T-helper 17 cell (primary cell): Measurements from ENCODE around the gene ZNF213. TPM values are rescaled to one million over a fixed set of nuclear protein-coding genes. Genes with fewer than 3 reads are reported as not detected.
A peak's percentile ranks its signal among the peaks of the same experiment; 100 is the strongest.

Experiments used
- ATAC-seq: fragments of 150-1000 bp; cut with Tn5 transposase; 2 replicates; pipeline ENCODE4 v1.10.0; 2021; ENCODE audit warnings: mild to moderate bottlenecking, moderate library complexity
- DNase-seq, 3 donors: peaks; one replicate each; pipeline versions ENCODE4 v3.0.0 to v3.0.0-alpha.2; 2020 to 2021
- H3K9me3 ChIP-seq: one replicate; pipeline ENCODE4 v1.7.0; 2013; ENCODE audit warnings: low read length, mild to moderate bottlenecking; ENCODE audit not compliant: control insufficient read depth, poor library complexity, severe bottlenecking
- H3K27ac Mint-ChIP-seq: one replicate; pipeline ENCODE4 v1.8.0; 2022; ENCODE audit warnings: mild to moderate bottlenecking, moderate library complexity, mixed read lengths
- H3K27me3 Mint-ChIP-seq: one replicate; pipeline ENCODE4 v1.8.0; 2022; ENCODE audit warnings: mixed read lengths
- H3K36me3 Mint-ChIP-seq: one replicate; pipeline ENCODE4 v1.8.0; 2022; ENCODE audit warnings: low read depth, mixed read lengths
- H3K4me1 Mint-ChIP-seq: one replicate; pipeline ENCODE4 v1.8.0; 2022; ENCODE audit warnings: mild to moderate bottlenecking, mixed read lengths
- H3K4me3 Mint-ChIP-seq: one replicate; pipeline ENCODE4 v1.8.0; 2022; ENCODE audit warnings: mild to moderate bottlenecking, moderate library complexity, mixed read lengths
- total RNA-seq, 4 donors: library from RNA in 2 of 4; stranded (reverse) in 2 of 4; gene quantifications; one replicate each; pipeline ENCODE4 v1.2.3 and lab custom pipeline; 2022 to 2026

The ZNF213 gene
- total RNA-seq, result 1 to 10 TPM; 3.1 to 3.4 TPM
- total RNA-seq (lab: John Stamatoyannopoulos, UW), result 4.1 to 7.0 reads per million in 2 donors

DNA sequence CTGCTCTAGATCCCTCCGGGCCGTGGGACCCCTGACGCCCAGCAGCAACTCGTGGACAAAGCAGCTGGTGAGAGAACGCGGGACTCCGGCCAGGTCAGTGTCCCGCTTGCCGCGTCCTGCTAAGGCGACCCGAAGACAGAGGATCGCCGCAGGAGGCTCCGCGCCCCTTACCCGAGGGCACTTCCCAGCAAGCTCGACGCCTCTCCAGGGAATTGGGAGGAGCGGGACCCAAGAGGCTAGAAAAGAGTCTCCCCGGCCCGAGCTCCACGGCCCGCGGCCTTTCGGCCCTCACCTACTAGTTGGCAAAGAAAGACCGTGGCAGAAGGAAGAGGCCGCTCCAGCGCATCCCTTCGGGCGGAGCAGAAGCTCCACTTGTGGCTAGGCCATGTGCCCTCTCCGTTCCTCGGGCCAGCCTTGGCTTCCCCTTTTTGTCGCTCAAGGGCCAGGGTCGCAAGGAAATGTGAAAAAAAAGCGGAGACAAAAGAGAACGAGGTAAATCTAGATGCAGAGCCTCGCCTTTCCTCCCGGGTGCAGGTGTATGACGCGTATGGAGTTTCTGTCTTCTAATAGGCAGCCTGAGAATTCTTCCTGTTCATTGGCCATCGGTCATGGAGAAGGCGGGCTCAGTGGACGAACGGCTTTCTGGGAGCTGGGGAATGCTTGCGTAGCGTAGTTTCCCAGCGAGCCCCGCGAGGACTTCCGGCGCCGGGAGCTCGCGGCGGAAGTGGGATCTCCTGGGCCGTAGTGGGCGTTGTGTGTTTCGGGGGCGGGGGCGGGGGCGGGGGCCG lies at the start of gene ZNF213:
ZNF213 (plus strand) TSS at position 692 of the 788 bp plus-strand sequence. CDS start 2,252 bp downstream, outside the sequence.
- peaks cover 16% of the 10 kb centered on the region for H3K4me1 Mint-ChIP-seq
- ATAC-seq, result peak; percentile 98
- no peaks in the 10 kb centered on the region for H3K27me3 Mint-ChIP-seq
- no peaks in the 10 kb centered on the region for H3K9me3 ChIP-seq
- peak within 1 kb of the TSS; percentile 95 for H3K4me3 Mint-ChIP-seq
- H3K36me3 Mint-ChIP-seq, result peaks cover 2% of the 10 kb centered on the region
- DNase-seq, result peak; percentile 81 to 88 (median 85)
- H3K27ac Mint-ChIP-seq, result peak within 1 kb of the TSS; percentile 94

GRCh38 chr16:3085868-3086595 lies 48.8 kb upstream of the ZNF213 start:
- Mint-ChIP-seq H3K4me1 (peaks cover 32% of the 10 kb centered on the region), H3K27me3 (no peaks in the 10 kb centered on the region), H3K27ac (peak overlapping the region; percentile 77), H3K36me3 (no peaks in the 10 kb centered on the region), H3K4me3 (peak overlapping the region; percentile 50)
- DNase-seq (no peak), ATAC-seq (no peak)
- no peaks in the 10 kb centered on the region for H3K9me3 ChIP-seq

GRCh38 chr16:3086596-3087242 lies 48.1 kb upstream of the ZNF213 start:
- H3K4me1 Mint-ChIP-seq, result peaks cover 37% of the 10 kb centered on the region
- DNase-seq (no peak), ATAC-seq (peak; percentile 45)
- peak overlapping the region; percentile 50 for H3K4me3 Mint-ChIP-seq
- no peaks in the 10 kb centered on the region for H3K27me3 Mint-ChIP-seq
- H3K9me3 ChIP-seq, result no peaks in the 10 kb centered on the region
- H3K27ac Mint-ChIP-seq, result peak overlapping the region; percentile 77
- no peaks in the 10 kb centered on the region for H3K36me3 Mint-ChIP-seq

- H3K4me3 Mint-ChIP-seq, result peak overlapping the region; percentile 66
- peaks cover 37% of the 10 kb centered on the region for H3K4me1 Mint-ChIP-seq
- ATAC-seq, result no peak
- DNase-seq, result no peak
- no peaks in the 10 kb centered on the region for H3K27me3 Mint-ChIP-seq
- no peaks in the 10 kb centered on the region for H3K36me3 Mint-ChIP-seq
- H3K27ac Mint-ChIP-seq, result peak overlapping the region; percentile 77
- H3K9me3 ChIP-seq, result no peaks in the 10 kb centered on the region
Observed at GRCh38 chr16:3087243-3088235, 47.3 kb upstream of the ZNF213 start.

- peaks cover 33% of the 10 kb centered on the region for H3K4me1 Mint-ChIP-seq
- no peaks in the 10 kb centered on the region for H3K36me3 Mint-ChIP-seq
- H3K27ac Mint-ChIP-seq, result peak overlapping the region; percentile 77
- ATAC-seq (no peak), DNase-seq (no peak)
- H3K4me3 Mint-ChIP-seq, result no peak overlapping the region
- H3K27me3 Mint-ChIP-seq, result no peaks in the 10 kb centered on the region
- H3K9me3 ChIP-seq, result no peaks in the 10 kb centered on the region
Observed at GRCh38 chr16:3088450-3088849, 46.4 kb upstream of the ZNF213 start.

GRCh38 chr16:3088925-3089716 lies 45.7 kb upstream of the ZNF213 start:
- peaks cover 33% of the 10 kb centered on the region for H3K4me1 Mint-ChIP-seq
- H3K27ac Mint-ChIP-seq, result no peak overlapping the region

DNA sequence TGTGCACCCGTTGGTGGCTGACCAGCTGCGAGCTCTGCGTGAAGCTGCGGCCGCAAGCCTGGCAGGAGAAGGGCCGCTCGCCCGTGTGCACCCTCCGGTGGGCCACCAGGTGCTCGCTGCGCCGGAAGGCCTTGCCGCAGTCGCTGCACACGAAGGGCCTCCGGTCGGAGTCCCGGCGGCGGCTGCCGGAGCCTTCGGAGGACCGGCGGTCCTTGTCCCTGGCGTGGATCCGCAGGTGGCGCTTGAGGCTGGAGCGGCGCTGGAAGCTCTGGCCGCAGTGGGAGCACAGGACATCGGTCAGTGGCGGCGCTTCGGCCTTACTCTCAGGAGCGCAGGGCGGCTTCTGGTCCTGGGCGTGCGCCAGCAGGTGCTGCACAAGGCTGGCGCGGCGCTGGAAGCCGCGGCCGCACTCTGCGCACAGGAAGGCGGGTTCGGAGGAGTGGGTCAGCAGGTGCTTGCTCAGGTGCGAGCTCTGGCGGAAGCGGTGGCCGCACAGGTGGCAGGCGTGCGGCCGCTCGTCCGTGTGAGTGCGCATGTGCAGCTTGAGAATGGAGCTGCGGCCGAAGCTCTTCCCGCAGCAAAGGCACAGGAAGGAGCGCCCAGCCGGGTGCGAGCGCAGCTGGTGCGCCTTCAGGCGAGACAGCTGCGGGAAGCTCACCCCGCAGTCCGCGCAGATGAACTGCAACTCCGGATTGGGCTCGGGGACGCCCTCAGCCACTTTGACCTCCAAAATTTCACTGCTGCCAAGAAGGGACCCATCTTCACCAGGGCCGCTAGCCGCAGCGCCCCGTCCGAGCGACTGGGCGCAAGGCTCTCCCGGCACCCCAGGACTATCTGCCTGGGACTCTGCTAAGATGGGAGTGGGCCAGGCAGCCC lies 44.9 kb upstream of the ZNF213 start:
- Mint-ChIP-seq H3K4me1 (peaks cover 37% of the 10 kb centered on the region), H3K36me3 (no peaks in the 10 kb centered on the region), H3K27me3 (no peaks in the 10 kb centered on the region), H3K27ac (no peak overlapping the region), H3K4me3 (no peak overlapping the region)
- ATAC-seq, result no peak
- no peak for DNase-seq
- H3K9me3 ChIP-seq, result no peaks in the 10 kb centered on the region

More at GRCh38 chr16:3088925-3089716, 45.7 kb upstream of the ZNF213 start:
- H3K9me3 ChIP-seq, result no peaks in the 10 kb centered on the region
- no peak overlapping the region for H3K4me3 Mint-ChIP-seq
- H3K27me3 Mint-ChIP-seq, result no peaks in the 10 kb centered on the region
- ATAC-seq, result no peak
- DNase-seq, result no peak
- H3K36me3 Mint-ChIP-seq, result no peaks in the 10 kb centered on the region

DNA sequence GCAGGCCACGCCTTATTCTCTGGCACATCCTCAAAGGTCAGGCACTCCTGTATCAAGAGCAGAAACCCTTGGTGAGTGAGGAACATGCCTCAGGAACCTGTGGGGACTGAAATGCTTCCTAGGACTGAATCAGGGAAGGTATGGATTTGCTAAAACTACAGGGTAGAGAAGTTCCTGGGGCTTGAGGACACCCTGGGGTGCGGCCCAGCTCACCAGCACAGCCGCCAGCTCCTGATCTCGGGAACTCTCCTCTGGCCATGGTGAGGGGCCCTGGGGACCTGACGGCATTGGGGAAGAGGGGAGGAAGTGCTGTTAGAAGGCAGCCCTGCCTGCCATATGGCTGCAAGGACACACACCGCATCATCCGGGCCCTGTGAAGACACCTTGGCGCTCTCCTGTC lies 43.3 kb upstream of the ZNF213 start:
- no peaks in the 10 kb centered on the region for H3K9me3 ChIP-seq
- no peaks in the 10 kb centered on the region for H3K36me3 Mint-ChIP-seq
- no peak for ATAC-seq
- H3K27ac Mint-ChIP-seq, result peak overlapping the region; percentile 29
- no peak for DNase-seq
- no peak overlapping the region for H3K4me3 Mint-ChIP-seq
- H3K4me1 Mint-ChIP-seq, result peaks cover 30% of the 10 kb centered on the region
- no peaks in the 10 kb centered on the region for H3K27me3 Mint-ChIP-seq

GRCh38 chr16:3092501-3092941 lies 42.3 kb upstream of the ZNF213 start:
- DNase-seq, result no peak
- H3K4me1 Mint-ChIP-seq, result peaks cover 27% of the 10 kb centered on the region
- H3K9me3 ChIP-seq, result no peaks in the 10 kb centered on the region
- H3K27ac Mint-ChIP-seq, result no peak overlapping the region
- no peaks in the 10 kb centered on the region for H3K36me3 Mint-ChIP-seq
- no peak for ATAC-seq
- H3K27me3 Mint-ChIP-seq, result no peaks in the 10 kb centered on the region
- no peak overlapping the region for H3K4me3 Mint-ChIP-seq

GRCh38 chr16:3094289-3095027 lies 40.4 kb upstream of the ZNF213 start:
- ATAC-seq, result peak; percentile 62

More at GRCh38 chr16:3094289-3095027, 40.4 kb upstream of the ZNF213 start:
- H3K4me1 Mint-ChIP-seq, result peaks cover 15% of the 10 kb centered on the region
- H3K27ac Mint-ChIP-seq, result peak overlapping the region; percentile 84
- no peaks in the 10 kb centered on the region for H3K36me3 Mint-ChIP-seq
- no peaks in the 10 kb centered on the region for H3K9me3 ChIP-seq
- no peaks in the 10 kb centered on the region for H3K27me3 Mint-ChIP-seq
- H3K4me3 Mint-ChIP-seq, result peak overlapping the region; percentile 19
- peak in 2 of 3 donors; percentile 35 to 49 for DNase-seq
